ENCODE results near the gene ZNF816. TPM values are rescaled to one million over a fixed set of nuclear protein-coding genes. Genes with fewer than 3 reads are reported as not detected.

The ZNF816 gene
- total RNA-seq, 1 donor from 2014 or later = 9.0 TPM

- DNase-seq (ENCODE audit: extremely low spot score, unreplicated experiment) = no peak
- TF ChIP-seq CTCF (IDR thresholded peaks at IDR 0.05) = no peak
- H3K4me1 Mint-ChIP-seq (ENCODE audit: unreplicated experiment) = peaks cover 14% of the 10 kb centered on the region
- H3K4me3 Mint-ChIP-seq (ENCODE audit: unreplicated experiment) = no peak overlapping the region
- H3K9me3 Mint-ChIP-seq (ENCODE audit: unreplicated experiment) = peaks cover 12% of the 10 kb centered on the region
- H3K36me3 Mint-ChIP-seq (ENCODE audit: unreplicated experiment) = peaks cover 17% of the 10 kb centered on the region
- H3K27ac Mint-ChIP-seq (ENCODE audit: unreplicated experiment) = no peak overlapping the region
- no peaks in the 10 kb centered on the region for H3K27me3 Mint-ChIP-seq (ENCODE audit: unreplicated experiment)
Measured at GRCh38 chr19:52901842-52902241, 60.8 kb downstream of the ZNF816 start.

Other genes starting within 250 kb of the ZNF816 start
- 16.1 and 20.7 TPM in 2 replicates for gene ZNF611, start 227.8 kb downstream of the ZNF816 start, total RNA-seq
- gene ZNF600, start 176.1 kb downstream of the ZNF816 start, total RNA-seq = 10.2 and 10.8 TPM in 2 replicates
- 16.6 and 20.4 TPM in 2 replicates for gene ZNF28, start 141.2 kb downstream of the ZNF816 start, total RNA-seq
- 16.0 and 16.9 TPM in 2 replicates for gene ZNF468, start 105.3 kb downstream of the ZNF816 start, total RNA-seq
- gene ZNF320, start 65.2 kb downstream of the ZNF816 start, total RNA-seq = 18.7 and 20.1 TPM in 2 replicates
- 3.2 and 4.0 TPM in 2 replicates for gene ZNF888, start 39.5 kb downstream of the ZNF816 start, total RNA-seq
- gene ERVV-1, start 51.0 kb upstream of the ZNF816 start, total RNA-seq = not detected in 2 replicates
- not detected in 2 replicates for gene ERVV-2, start 81.9 kb upstream of the ZNF816 start, total RNA-seq
- 32.9 and 33.2 TPM in 2 replicates for gene ZNF160, start 140.5 kb upstream of the ZNF816 start, total RNA-seq
- 7.2 and 10.6 TPM in 2 replicates for gene ZNF415, start 170.0 kb upstream of the ZNF816 start, total RNA-seq
- gene ZNF347, start 196.2 kb upstream of the ZNF816 start, total RNA-seq = 15.3 and 15.9 TPM in 2 replicates
- 5.1 TPM in 2 replicates for gene ZNF665, start 230.5 kb upstream of the ZNF816 start, total RNA-seq